GM06990 (cell line): ENCODE measurements around the gene NACA2.

ENCODE experiments used
- DNase-seq: peaks from one replicate; pipeline ENCODE4 v3.0.0-alpha.2; 2011; ENCODE audit not compliant: insufficient read length; ENCODE audit errors: extremely low read depth
- H3K27me3 ChIP-seq: replicated peaks from 2 replicates; pipeline ENCODE4 v1.6.0; 2011; ENCODE audit warnings: low read length; ENCODE audit not compliant: control insufficient read depth, insufficient read depth
- H3K36me3 ChIP-seq: 2 replicates; pipeline ENCODE4 v1.5.1; 2011; ENCODE audit warnings: low read length; ENCODE audit not compliant: control insufficient read depth, insufficient read depth
- H3K4me3 ChIP-seq: replicated peaks from 2 replicates; pipeline ENCODE4 v1.5.1; 2011; ENCODE audit warnings: low read depth, mild to moderate bottlenecking, control low read depth, low read length
- TF ChIP-seq, protein P1 (sequence below): IDR thresholded peaks from 2 replicates; pipeline ENCODE4 v1.5.1; 2011; ENCODE audit warnings: low read length, control low read depth, mild to moderate bottlenecking, inconsistent platforms; ENCODE audit not compliant: insufficient read depth, poor library complexity, severe bottlenecking

The NACA2 gene

DNA sequence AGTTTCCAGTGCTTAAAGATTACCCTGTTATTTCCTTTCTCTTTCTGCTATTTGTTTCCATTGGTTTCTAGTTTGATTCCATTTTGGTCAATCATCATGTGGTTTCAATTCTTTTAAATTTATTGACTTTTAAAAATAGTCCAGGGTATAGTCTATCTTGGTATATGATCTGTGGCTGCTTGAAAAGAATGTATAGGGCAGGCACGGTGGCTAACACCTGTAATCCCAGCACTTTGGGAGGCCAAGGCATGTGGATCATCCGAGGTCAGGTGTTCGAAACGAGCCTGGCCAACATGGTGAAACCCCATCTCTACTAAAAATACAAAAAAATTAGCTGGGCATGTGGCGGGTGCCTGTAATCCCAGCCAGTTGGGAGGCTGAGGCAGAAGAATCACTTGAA is 34.5 kb upstream of the NACA2 start:
- no peak for DNase-seq
- Histone ChIP-seq H3K36me3 (no peaks in the 10 kb centered on the region), H3K4me3 (no peak overlapping the region), H3K27me3 (no peaks in the 10 kb centered on the region)
- TF ChIP-seq, protein P1, sequence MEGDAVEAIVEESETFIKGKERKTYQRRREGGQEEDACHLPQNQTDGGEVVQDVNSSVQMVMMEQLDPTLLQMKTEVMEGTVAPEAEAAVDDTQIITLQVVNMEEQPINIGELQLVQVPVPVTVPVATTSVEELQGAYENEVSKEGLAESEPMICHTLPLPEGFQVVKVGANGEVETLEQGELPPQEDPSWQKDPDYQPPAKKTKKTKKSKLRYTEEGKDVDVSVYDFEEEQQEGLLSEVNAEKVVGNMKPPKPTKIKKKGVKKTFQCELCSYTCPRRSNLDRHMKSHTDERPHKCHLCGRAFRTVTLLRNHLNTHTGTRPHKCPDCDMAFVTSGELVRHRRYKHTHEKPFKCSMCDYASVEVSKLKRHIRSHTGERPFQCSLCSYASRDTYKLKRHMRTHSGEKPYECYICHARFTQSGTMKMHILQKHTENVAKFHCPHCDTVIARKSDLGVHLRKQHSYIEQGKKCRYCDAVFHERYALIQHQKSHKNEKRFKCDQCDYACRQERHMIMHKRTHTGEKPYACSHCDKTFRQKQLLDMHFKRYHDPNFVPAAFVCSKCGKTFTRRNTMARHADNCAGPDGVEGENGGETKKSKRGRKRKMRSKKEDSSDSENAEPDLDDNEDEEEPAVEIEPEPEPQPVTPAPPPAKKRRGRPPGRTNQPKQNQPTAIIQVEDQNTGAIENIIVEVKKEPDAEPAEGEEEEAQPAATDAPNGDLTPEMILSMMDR, result no peak

DNA sequence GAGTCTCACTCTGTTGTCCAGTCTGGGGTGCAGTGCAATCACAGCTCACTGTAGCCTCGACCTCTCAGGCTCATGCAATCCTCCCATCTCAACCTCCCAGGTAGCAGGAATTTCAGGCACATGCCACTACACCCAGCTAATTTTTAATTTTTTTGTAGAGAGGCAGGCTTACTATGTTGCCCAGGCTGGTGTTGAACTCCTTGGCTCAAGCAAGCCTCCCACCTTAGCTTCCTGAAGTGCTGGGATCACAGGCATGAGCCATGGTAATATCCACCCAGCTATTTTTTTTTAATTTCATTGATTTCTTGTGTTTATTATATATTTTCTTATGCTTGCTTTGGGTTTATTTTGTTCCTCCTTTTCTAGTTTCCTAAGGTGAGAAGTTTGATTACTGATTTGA is 33.9 kb upstream of the NACA2 start:
- H3K36me3 ChIP-seq, result no peaks in the 10 kb centered on the region
- TF ChIP-seq, protein P1, result no peak
- H3K27me3 ChIP-seq, result no peaks in the 10 kb centered on the region
- no peak overlapping the region for H3K4me3 ChIP-seq
- DNase-seq, result no peak

DNA sequence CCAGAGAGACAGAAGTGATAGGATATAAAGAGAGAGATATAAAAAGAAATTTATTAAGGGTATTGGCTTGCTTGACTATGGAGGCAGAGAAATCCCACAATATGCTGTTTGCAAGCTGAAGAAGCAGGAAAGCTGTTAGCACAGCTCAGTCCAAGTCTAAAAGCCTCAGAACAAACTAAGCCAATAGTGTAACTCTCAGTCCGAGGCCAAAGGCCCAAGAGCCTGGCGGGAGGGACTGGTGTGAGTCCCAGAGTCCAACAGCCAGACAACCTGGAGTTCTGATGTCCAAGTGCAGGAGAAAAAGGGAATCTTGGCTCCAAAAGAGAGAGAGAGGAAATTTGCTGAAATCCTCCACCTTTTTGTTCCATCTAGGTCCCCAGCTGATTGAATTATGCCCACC is 30.3 kb upstream of the NACA2 start:
- Histone ChIP-seq H3K27me3 (no peaks in the 10 kb centered on the region), H3K4me3 (no peak overlapping the region), H3K36me3 (no peaks in the 10 kb centered on the region)
- DNase-seq, result no peak
- TF ChIP-seq, protein P1, result no peak

DNA sequence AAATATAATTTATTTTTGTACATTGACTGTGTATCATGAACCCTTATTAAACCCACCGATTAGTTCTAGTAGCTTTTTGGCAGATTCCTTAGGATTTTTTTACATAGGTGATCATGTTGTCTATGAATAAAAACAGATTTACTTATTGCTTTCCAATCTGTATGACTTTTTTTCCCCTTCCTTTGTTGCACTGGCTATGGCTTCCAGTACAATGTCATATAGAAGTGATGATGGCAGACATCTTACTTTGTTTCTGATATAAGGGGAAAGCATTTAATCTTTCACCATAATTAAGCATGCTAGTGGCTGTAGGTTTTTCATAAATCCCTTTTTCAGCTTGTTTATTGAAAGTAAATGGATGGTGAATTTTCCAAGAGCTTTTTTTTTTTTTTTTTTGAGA is 28.9 kb upstream of the NACA2 start:
- TF ChIP-seq, protein P1, result no peak
- H3K27me3 ChIP-seq, result no peaks in the 10 kb centered on the region
- H3K4me3 ChIP-seq, result no peak overlapping the region
- DNase-seq, result no peak
- no peaks in the 10 kb centered on the region for H3K36me3 ChIP-seq

DNA sequence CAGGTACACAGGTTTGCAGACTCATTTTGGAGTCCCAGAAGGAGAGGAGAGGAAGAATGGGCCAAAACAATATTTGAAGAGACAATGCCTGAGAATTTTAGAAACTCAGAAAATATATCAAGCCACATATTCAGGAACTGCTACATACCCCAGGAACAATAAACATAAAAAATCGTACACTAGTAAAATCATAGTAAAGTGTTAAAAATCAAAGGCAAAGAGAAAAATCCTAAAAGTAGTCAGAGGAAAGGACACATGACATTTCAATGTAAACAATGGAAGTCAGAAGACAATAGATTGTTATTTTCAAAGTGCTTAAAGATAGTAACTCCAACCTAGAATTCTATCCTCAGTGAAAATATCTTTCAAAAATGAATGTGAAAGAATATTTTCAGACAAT is 28.5 kb upstream of the NACA2 start:
- DNase-seq, result no peak
- TF ChIP-seq, protein P1, result no peak
- no peaks in the 10 kb centered on the region for H3K27me3 ChIP-seq
- no peak overlapping the region for H3K4me3 ChIP-seq
- H3K36me3 ChIP-seq, result no peaks in the 10 kb centered on the region

DNA sequence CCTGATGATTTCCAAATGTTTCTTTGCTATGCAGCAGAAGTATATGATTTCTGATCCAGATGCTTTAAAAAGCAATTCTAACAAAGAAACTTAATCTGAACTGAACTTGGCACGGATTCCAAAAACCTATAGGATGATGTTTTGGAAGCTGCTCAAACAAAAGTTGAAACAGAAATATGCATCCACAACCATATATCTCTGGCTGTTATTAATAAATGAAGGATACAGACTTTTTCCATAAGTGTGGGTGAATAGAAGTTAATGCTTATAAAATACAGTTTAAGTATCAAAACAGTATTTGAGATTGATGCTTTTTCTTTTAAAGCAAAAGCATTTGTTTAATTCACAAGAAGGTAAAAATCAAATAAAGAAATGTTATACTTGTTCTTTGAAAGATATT is 27.9 kb upstream of the NACA2 start:
- DNase-seq, result no peak
- Histone ChIP-seq H3K36me3 (no peaks in the 10 kb centered on the region), H3K4me3 (no peak overlapping the region), H3K27me3 (no peaks in the 10 kb centered on the region)
- TF ChIP-seq, protein P1, result no peak
